Measurements from ENCODE around the gene SPATA18. TPM values are rescaled to one million over a fixed set of nuclear protein-coding genes. Genes with fewer than 3 reads are reported as not detected.

SPATA18 gene
- total and polyA plus RNA-seq, 2 of the 13 experiments (the other 11 are each of a cell fraction or from before 2014, with no cell fraction given), result 5.7 to 13.2 TPM

- Histone ChIP-seq H3K4me2 (ENCODE audit: low read depth, low read length) (no peak overlapping the region), H3K4me1 (ENCODE audit: insufficient read depth, low read length) (no peaks in the 10 kb centered on the region; the same call in 1 of the 2 replicates), H4K20me1 (ENCODE audit: insufficient read depth, low read length) (no peaks in the 10 kb centered on the region), H3K9ac (ENCODE audit: insufficient read depth, low read depth, low read length) (no peak overlapping the region), H3K9me3 (ENCODE audit: low read length) (no peaks in the 10 kb centered on the region), H3K27ac (ENCODE audit: extremely low read length, insufficient read depth, low read length) (no peak overlapping the region), H3K27me3 (ENCODE audit: control insufficient read depth in 1 of 2, insufficient read depth in 2 of 2, low read length in 2 of 2) (no peaks in the 10 kb centered on the region), H3K79me2 (ENCODE audit: insufficient read depth, low read length) (no peaks in the 10 kb centered on the region), H3K4me3 (replicated peaks in 1 of 3; ENCODE audit: insufficient read depth in 1 of 3, low read depth in 2 of 3, low read length in 3 of 3) (no peak overlapping the region), H2AFZ (ENCODE audit: low read length) (no peak overlapping the region), H3K36me3 (replicated peaks in 1 of 2; ENCODE audit: control insufficient read depth in 1 of 2, insufficient read depth in 2 of 2, low read length in 2 of 2) (0 out of 5 replicates have a peak, but pooled peaks cover 0 to 5% of the 10 kb centered on the region in 2 experiments)
- ChIA-PET POLR2A (no interaction called here), CTCF (ENCODE audit: low intra/inter-chr PET ratio, low total read pairs) (no interaction called here)
- no peak for DNase-seq (ENCODE audit: low spot score)
- in situ Hi-C loops (cut with HindIII; ENCODE audit: extremely low pct_ligation_motif_present, low pct_unique_long_range_greater_than_20kb), result no loop called here
- TF ChIP-seq ZMAT5 (CRISPR knock-in tag; IDR thresholded peaks at IDR 0.05; ENCODE audit: borderline replicate concordance, low read depth) (no peak), TARDBP (CRISPR knock-in tag; IDR thresholded peaks at IDR 0.05) (no peak), ZNF484 (CRISPR knock-in tag; IDR thresholded peaks at IDR 0.05; ENCODE audit: borderline replicate concordance, low read depth) (no peak), JDP2 (CRISPR knock-in tag; IDR thresholded peaks at IDR 0.05; ENCODE audit: borderline replicate concordance) (no peak)
- intact Hi-C loops (cut with micrococcal nuclease; ENCODE audit: unreplicated experiment), result no loop called here
- WGBS (ENCODE audit: low lambda C conversion rate), result 93% methylated on average over 3 of the region's 3 CpGs
- no peak for FAIRE-seq
- no TSS peak for BruUV-seq (replicated peaks)
- no peak for ATAC-seq
Measured at GRCh38 chr4:52059372-52059771, 8.3 kb downstream of the SPATA18 start.

- intact Hi-C loops (cut with micrococcal nuclease; ENCODE audit: unreplicated experiment) (no loop called here), in situ Hi-C loops (cut with HindIII; ENCODE audit: extremely low pct_ligation_motif_present, low pct_unique_long_range_greater_than_20kb) (no loop called here)
- ATAC-seq, result no peak
- Histone ChIP-seq H3K9ac (ENCODE audit: insufficient read depth, low read depth, low read length) (no peak overlapping the region), H4K20me1 (ENCODE audit: insufficient read depth, low read length) (no peaks in the 10 kb centered on the region), H2AFZ (ENCODE audit: low read length) (no peak overlapping the region), H3K4me2 (ENCODE audit: low read depth, low read length) (no peak overlapping the region), H3K4me3 (replicated peaks in 1 of 3; ENCODE audit: insufficient read depth in 1 of 3, low read depth in 2 of 3, low read length in 3 of 3) (no peak overlapping the region), H3K27me3 (ENCODE audit: control insufficient read depth in 1 of 2, insufficient read depth in 2 of 2, low read length in 2 of 2) (no peaks in the 10 kb centered on the region), H3K4me1 (ENCODE audit: insufficient read depth, low read length) (no peaks in the 10 kb centered on the region), H3K79me2 (ENCODE audit: insufficient read depth, low read length) (no peaks in the 10 kb centered on the region), H3K27ac (ENCODE audit: extremely low read length, insufficient read depth, low read length) (no peak overlapping the region), H3K36me3 (replicated peaks in 1 of 2; ENCODE audit: control insufficient read depth in 1 of 2, insufficient read depth in 2 of 2, low read length in 2 of 2) (no peaks in the 10 kb centered on the region; a peak in 2 of 5 replicates), H3K9me3 (ENCODE audit: low read length) (no peaks in the 10 kb centered on the region)
- WGBS (ENCODE audit: low lambda C conversion rate), result 91% methylated on average over 1 of the region's 1 CpG
- no peak for FAIRE-seq
- CTCF ChIA-PET (ENCODE audit: low intra/inter-chr PET ratio, low total read pairs), result no interaction called here
- POLR2A ChIA-PET, result no interaction called here
- no peak for DNase-seq (ENCODE audit: low spot score)
- BruUV-seq (replicated peaks), result no TSS peak
- TF ChIP-seq ZIK1 (CRISPR knock-in tag; IDR thresholded peaks at IDR 0.05; ENCODE audit: borderline replicate concordance, low read depth) (no peak), PAXIP1 (CRISPR knock-in tag; conservative IDR thresholded peaks at IDR 0.05) (no peak), TRAFD1 (CRISPR knock-in tag; IDR thresholded peaks at IDR 0.05; ENCODE audit: borderline replicate concordance) (no peak), ZNF740 (CRISPR knock-in tag; IDR thresholded peaks at IDR 0.05) (no peak), ZNF883 (CRISPR knock-in tag; IDR thresholded peaks at IDR 0.05; ENCODE audit: not compliant biosample characterization) (no peak), ZSCAN20 (CRISPR knock-in tag; IDR thresholded peaks at IDR 0.05; ENCODE audit: borderline replicate concordance) (no peak), CREBL2 (CRISPR knock-in tag; IDR thresholded peaks at IDR 0.05; ENCODE audit: borderline replicate concordance) (no peak)
Measured at GRCh38 chr4:52069571-52069970, 18.5 kb downstream of the SPATA18 start.

All from HepG2 (cell line).